ENCODE results near the gene STX16. TPM values are rescaled to one million over a fixed set of nuclear protein-coding genes. Genes with fewer than 3 reads are reported as not detected.

STX16 gene
- total and polyA plus RNA-seq, 2 donors (not counting 1 experiment from before 2014, with no cell fraction given) = 110 to 117 TPM

GRCh38 chr20:58664331-58664730, 13.2 kb downstream of the STX16 start:
- Histone ChIP-seq H3K4me2 (replicated peaks; ENCODE audit: low read depth, low read length, poor library complexity, severe bottlenecking) (no peak overlapping the region), H3K36me3 (replicated peaks in 1 of 2; ENCODE audit: control extremely low read depth in 1 of 2, control insufficient read depth in 1 of 2, extremely low read depth in 1 of 2, insufficient read depth in 2 of 2, low read length in 1 of 2) (peaks cover 0 to 27% of the 10 kb centered on the region in 2 experiments), H3K4me1 (ENCODE audit: control insufficient read depth in 2 of 2, insufficient read depth in 2 of 2, low read length in 2 of 2) (peaks cover 5 to 6% of the 10 kb centered on the region in 2 donors), H3K9ac (ENCODE audit: low read length) (no peak overlapping the region), H3K79me2 (ENCODE audit: control insufficient read depth, insufficient read depth, low read length) (peaks cover 49% of the 10 kb centered on the region), H3K9me3 (ENCODE audit: control extremely low read depth in 1 of 3, control insufficient read depth in 2 of 3, insufficient read depth in 1 of 3, low read length in 2 of 3) (no peaks in the 10 kb centered on the region), H3K27ac (ENCODE audit: low read length in 2 of 2) (no peak overlapping the region), H3K4me3 (ENCODE audit: control extremely low read depth in 1 of 5, extremely low read depth in 1 of 5, insufficient read depth in 1 of 5, low read depth in 2 of 5, low read length in 4 of 5) (no peak overlapping the region), H3K27me3 (replicated peaks in 1 of 4; ENCODE audit: control extremely low read depth in 1 of 4, control insufficient read depth in 3 of 4, insufficient read depth in 4 of 4, low read length in 3 of 4) (no peaks in the 10 kb centered on the region), H4K20me1 (ENCODE audit: control insufficient read depth, insufficient read depth, low read length, poor library complexity, severe bottlenecking) (peaks cover 82% of the 10 kb centered on the region), H2AFZ (ENCODE audit: insufficient read depth, low read depth, low read length, poor library complexity, severe bottlenecking) (no peak overlapping the region)
- intact Hi-C loops (cut with micrococcal nuclease) = no loop called here
- no peaks in the 10 kb centered on the region for H3K9me3 Mint-ChIP-seq (ENCODE audit: insufficient read depth)
- H3K27me3 Mint-ChIP-seq = no peaks in the 10 kb centered on the region
- H3K4me3 Mint-ChIP-seq = no peak overlapping the region
- ChIA-PET POLR2A (interaction anchor here (0.6 kb wide), 1 partner anchor 198 kb away, joined by 8 read pairs; no protein-coding TSS in a partner anchor), CTCF (interaction anchor here (0.6 to 0.9 kb wide), 3 partner anchors 8 to 27 kb away, joined by 3 to 4 read pairs (median 4); partner anchors contain the start of gene STX16)
- H3K4me1 Mint-ChIP-seq = peaks cover 17% of the 10 kb centered on the region
- TF ChIP-seq CTCF (IDR thresholded peaks at IDR 0.05) (no peak), EZH2 (IDR thresholded peaks at IDR 0.05; ENCODE audit: borderline replicate concordance, insufficient read depth, low read depth, low read length, poor library complexity, severe bottlenecking) (no peak)
- DNase-seq (no peak), ATAC-seq (ENCODE audit: low read depth) (no peak)
- WGBS (ENCODE audit: insufficient coverage) = no CpG with 5 or more reads among the region's 2 CpGs
- no peak overlapping the region for H3K27ac Mint-ChIP-seq

DNA sequence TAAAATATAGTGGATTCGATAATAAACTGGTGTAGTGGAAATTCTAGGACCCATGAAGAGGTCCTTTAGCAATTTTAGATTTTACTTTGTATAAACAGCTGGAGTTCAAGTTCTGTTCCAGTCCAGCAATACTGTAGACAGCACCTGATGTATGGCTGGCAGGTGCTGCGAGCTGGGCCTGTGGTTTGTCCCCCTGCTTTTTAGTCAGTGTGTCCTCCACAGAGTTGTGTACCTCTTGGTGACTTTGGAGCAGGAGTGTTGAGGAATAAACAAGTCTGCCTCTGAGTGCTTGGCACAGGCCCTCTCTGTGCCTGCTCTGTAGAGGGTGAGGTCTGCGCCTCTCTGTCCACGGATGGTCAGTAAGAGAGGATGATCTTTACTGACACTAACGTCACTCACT, 13.8 kb downstream of the STX16 start:
- Histone ChIP-seq H3K4me2 (replicated peaks; ENCODE audit: low read depth, low read length, poor library complexity, severe bottlenecking) (no peak overlapping the region), H3K79me2 (ENCODE audit: control insufficient read depth, insufficient read depth, low read length) (peaks cover 45% of the 10 kb centered on the region), H2AFZ (ENCODE audit: insufficient read depth, low read depth, low read length, poor library complexity, severe bottlenecking) (no peak overlapping the region), H3K9ac (ENCODE audit: low read length) (no peak overlapping the region), H3K4me1 (ENCODE audit: control insufficient read depth in 2 of 2, insufficient read depth in 2 of 2, low read length in 2 of 2) (peaks cover 9 to 10% of the 10 kb centered on the region in 2 donors), H4K20me1 (ENCODE audit: control insufficient read depth, insufficient read depth, low read length, poor library complexity, severe bottlenecking) (peaks cover 86% of the 10 kb centered on the region), H3K36me3 (replicated peaks in 1 of 2; ENCODE audit: control extremely low read depth in 1 of 2, control insufficient read depth in 1 of 2, extremely low read depth in 1 of 2, insufficient read depth in 2 of 2, low read length in 1 of 2) (peaks cover 0 to 33% of the 10 kb centered on the region in 2 experiments), H3K4me3 (ENCODE audit: control extremely low read depth in 1 of 5, extremely low read depth in 1 of 5, insufficient read depth in 1 of 5, low read depth in 2 of 5, low read length in 4 of 5) (no peak overlapping the region), H3K27me3 (replicated peaks in 1 of 4; ENCODE audit: control extremely low read depth in 1 of 4, control insufficient read depth in 3 of 4, insufficient read depth in 4 of 4, low read length in 3 of 4) (no peaks in the 10 kb centered on the region), H3K9me3 (ENCODE audit: control extremely low read depth in 1 of 3, control insufficient read depth in 2 of 3, insufficient read depth in 1 of 3, low read length in 2 of 3) (no peaks in the 10 kb centered on the region), H3K27ac (ENCODE audit: low read length in 2 of 2) (no peak overlapping the region)
- TF ChIP-seq EZH2 (IDR thresholded peaks at IDR 0.05; ENCODE audit: borderline replicate concordance, insufficient read depth, low read depth, low read length, poor library complexity, severe bottlenecking) (no peak), CTCF (IDR thresholded peaks at IDR 0.05) (no peak)
- no peak for DNase-seq
- POLR2A ChIA-PET = no interaction called here
- Mint-ChIP-seq H3K4me3 (no peak overlapping the region), H3K27ac (no peak overlapping the region), H3K9me3 (ENCODE audit: insufficient read depth) (no peaks in the 10 kb centered on the region), H3K27me3 (no peaks in the 10 kb centered on the region), H3K4me1 (peaks cover 19% of the 10 kb centered on the region)
- intact Hi-C loops (cut with micrococcal nuclease) = no loop called here
- ATAC-seq (ENCODE audit: low read depth) = no peak
- WGBS (ENCODE audit: insufficient coverage) = 82% methylated on average over 4 of the region's 5 CpGs
- CTCF ChIA-PET = interaction anchor here (0.6 to 0.9 kb wide), 3 partner anchors 7 to 26 kb away, joined by 3 to 4 read pairs (median 4); partner anchors contain the start of gene STX16

All from B cell (primary cell).